Activated T-cell treated with anti-CD3 and anti-CD28 coated beads for 24 hours (primary cell): Measurements from ENCODE around the gene ADARB2.
"Not testable (repeated sequence)": the region's sequence is repeated elsewhere in the genome, so short reads cannot be mapped to it uniquely, and the experiment has no call there.

Experiments
- DNase-seq: peaks from one replicate; pipeline ENCODE4 v3.0.0-alpha.2; 2020; ENCODE audit warnings: low read depth

Gene ADARB2

DNA sequence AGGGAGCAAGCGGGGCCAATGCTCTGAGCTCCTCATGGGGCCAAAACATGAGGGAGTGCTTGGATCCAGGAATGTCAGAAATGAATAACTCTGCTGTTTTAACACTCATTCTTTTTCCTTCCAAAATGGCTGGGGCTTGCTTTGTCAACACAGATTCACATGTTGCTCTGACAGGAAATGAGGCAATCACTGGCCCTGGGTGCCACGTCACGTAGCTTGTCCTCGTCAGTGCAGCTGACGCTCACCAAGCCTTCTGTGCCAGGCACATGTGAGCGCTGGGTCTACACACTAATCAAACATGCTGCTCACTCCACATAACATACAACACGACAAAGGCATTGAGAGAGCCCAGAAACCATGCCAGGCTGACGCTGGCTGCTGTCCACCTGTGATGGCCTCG lies 482.2 kb downstream of the ADARB2 start:
- DNase-seq: no peak

DNA sequence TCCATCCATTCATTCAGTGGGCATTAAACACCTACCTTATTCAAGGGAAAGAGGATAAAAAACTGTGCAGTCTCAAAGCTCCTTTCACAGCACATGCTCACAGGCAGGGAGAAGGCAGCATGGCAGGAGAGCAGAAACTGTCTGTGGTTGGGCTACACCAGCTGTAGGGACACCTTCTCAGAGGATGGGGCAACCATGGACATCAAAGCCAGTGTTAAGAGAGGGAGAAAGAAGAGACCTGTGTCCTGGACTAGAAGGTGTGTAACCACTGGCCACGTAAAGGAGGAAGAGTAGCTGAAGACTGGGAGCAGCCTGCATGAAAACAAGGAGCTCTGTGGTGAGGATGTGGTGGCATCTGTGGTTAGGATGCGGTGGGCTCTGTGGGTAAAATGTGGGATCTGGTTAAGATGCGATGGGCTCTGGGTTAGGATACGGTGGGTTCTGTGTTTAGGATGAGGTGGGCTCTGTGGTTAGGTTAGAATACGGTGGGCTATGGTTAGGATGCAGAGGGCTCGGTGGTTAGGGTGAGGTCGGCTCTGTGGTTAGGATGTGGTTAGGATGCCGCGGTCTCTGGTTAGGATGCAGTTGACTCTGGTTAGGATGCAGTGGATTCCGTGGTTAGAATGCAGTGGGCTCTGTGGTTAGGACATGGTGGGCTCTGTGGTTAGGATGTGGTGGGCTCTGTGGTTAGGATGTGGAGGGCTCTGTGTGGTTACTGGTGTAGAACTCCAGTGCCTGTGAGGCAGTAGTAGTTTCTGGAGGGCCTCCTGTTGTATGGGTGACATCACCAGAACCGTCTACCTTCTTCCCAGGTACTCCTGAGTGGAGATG lies 483.6 kb downstream of the ADARB2 start:
- DNase-seq: no peak

DNA sequence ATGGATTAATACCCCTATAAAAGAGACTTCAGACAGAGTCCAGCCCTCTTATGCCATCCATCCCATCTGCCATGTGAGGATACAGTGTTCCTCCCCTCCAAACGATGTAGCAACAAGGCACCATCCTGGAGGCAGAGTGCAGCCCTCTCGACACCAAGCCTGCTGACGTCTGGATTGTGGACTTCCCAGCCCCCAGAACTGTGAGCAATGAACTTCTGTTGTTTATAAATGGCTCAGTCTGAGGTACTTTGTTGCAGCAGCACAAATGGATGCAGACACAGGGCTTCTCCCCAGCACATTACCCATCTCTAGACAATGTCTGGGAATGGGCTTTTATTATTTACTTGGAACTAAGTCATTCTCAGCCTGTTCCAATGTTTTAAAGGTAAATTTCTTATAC lies 485.6 kb downstream of the ADARB2 start:
- DNase-seq: no peak

DNA sequence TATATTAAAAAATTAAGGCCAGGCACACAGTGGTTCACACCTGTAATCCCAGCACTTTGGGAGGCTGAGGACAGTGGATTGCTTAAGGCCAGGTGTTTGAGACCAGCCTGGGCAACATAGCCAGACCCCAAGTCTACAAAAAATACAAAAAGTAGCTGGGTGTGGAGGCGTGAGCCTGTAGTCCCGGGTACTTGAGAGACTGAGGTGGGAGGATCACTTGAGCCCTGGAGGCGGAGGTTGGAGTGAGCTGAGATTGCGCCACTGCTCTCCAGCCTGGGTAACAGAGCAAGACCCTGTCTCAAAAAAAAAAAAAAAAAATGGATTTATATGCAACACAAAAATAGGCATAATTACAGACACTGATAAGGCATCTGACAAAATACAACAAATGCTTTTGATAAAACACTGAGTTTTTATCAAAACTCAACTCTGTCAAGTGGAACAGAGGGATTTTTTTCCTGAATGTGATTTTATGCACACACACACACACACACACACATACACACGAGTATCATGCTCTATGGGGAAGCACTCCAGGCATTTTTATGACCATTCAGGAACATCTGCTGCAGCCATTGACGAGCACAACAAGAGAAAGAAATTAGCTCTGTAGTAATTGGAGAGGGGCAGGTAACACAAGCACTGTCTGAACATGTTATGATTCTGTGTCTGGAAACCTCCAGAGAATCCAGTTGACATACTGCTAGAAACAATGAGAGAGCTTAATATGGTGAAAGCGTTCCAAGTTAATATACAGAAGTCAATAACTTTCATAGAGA lies 488.0 kb downstream of the ADARB2 start:
- DNase-seq: no peak

DNA sequence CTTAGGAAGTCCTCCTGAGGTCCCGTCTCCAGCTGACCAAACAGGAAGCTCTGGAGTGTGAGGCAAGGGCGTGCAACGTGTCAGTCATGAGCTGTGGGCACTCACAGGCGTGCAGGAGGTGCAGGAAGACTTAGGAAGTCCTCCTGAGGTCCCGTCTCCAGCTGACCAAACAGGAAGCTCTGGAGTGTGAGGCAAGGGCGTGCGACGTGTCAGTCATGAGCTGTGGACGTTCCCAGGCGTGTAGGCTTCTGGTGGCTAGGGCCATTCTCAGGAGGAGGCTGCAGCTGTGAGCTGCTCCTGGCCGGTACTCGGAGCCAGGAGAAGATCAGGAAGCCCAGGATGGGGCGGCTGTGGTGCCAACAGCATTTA lies 489.1 kb downstream of the ADARB2 start:
- DNase-seq: not testable (repeated sequence)

DNA sequence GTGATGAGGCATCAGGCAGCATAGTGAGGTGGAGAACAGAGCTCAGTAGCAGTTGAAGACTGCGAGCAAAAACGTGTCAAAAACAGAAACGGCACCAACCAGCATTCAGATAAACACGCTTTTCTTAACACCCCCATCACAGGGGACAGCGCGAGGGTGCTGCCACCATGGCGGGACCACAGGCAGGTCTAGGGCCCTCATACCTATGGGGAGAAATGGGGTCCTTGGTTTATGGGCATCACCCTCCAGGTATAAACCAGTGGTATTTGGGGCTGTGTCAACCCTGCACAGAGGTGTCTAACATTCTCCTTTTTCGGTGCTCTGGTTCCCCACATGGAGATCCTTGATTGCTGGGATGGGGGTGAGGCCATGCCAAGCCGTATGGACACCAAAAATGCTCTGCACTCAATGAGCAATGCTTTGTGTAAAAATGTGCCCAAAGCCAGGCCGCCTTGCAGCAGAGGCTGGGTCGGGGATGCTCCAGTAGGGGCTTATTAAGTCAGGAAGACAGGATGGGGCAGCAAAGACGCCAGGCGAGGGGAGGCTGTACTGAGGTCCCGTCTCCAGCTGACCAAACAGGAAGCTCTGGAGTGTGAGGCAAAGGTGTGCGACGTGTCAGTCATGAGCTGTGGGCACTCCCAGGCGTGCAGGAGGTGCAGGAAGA lies 489.6 kb downstream of the ADARB2 start:
- no peak for DNase-seq

DNA sequence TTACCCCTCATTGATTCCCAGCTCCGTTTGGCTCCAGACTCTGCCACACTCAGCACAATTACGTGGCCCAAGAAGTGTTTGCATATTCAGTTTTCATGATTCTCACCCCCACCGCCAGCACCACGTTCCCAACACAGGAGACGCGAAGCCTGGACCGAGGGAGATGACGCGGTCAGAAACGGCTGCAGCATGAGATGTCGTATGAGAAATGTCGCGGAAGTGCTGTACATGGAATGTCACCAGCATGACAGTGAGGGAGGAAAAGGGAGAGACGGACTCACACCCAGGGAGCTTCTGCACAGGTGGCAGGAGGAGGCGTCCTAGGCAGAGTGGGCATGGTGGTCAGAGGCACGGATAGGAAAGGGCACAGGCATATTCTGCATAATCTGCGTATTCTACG lies 492.8 kb downstream of the ADARB2 start:
- DNase-seq: no peak

DNA sequence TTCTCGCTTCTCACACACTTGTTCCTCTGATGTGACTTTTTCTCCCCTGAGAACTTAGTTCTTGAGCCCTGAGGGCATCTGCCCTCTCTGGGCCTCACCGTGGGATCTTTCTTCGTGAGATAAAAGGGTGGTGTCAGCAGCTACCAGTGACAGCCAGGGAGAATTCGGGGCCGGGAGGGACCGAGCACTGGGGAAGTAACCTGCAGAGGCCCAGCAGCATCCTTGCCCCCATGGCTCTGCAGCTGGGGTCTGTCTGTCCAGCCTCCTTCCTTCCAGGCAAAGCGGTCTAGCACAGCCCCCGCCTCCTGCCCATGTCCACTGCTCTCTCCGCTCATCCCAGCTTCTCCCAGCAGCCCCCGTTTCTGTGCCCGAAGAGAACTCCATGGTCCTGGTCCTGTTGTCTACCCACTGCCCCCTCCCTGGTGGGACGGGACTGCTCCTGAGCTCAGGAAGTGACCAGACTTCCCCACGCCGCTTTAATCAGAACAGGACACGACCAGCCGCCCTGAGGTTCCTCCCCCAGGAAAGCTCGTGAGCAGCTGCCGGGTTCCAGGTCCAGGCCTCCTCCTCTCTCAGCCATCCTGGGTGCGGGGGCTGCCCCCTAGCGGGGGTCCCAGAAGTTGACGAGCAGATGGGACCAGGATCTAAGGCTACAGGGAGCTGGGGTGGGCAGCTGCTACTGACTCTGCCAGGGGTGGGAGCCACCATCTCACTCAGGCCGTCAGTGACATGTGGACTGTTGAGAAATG lies 493.7 kb downstream of the ADARB2 start:
- DNase-seq: no peak

DNA sequence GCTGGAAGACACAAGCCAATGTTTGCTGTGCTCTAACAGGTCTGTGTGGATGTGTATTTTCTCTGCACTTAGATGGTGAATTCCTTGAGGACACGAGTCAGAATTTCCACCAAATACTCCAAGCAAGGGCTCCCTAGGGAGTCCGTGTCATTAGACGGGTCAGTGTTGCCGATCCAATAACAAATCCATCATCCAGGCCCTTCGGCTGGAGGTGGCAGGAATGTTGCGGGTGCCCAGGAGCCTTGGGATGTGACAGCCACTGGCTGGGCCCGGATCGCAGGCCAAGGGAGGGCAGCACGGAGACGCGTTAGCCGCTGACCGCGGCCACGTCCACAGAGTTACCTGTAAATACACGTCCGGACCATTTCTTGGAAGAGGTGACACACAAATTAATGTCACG lies 494.4 kb downstream of the ADARB2 start:
- DNase-seq: no peak

DNA sequence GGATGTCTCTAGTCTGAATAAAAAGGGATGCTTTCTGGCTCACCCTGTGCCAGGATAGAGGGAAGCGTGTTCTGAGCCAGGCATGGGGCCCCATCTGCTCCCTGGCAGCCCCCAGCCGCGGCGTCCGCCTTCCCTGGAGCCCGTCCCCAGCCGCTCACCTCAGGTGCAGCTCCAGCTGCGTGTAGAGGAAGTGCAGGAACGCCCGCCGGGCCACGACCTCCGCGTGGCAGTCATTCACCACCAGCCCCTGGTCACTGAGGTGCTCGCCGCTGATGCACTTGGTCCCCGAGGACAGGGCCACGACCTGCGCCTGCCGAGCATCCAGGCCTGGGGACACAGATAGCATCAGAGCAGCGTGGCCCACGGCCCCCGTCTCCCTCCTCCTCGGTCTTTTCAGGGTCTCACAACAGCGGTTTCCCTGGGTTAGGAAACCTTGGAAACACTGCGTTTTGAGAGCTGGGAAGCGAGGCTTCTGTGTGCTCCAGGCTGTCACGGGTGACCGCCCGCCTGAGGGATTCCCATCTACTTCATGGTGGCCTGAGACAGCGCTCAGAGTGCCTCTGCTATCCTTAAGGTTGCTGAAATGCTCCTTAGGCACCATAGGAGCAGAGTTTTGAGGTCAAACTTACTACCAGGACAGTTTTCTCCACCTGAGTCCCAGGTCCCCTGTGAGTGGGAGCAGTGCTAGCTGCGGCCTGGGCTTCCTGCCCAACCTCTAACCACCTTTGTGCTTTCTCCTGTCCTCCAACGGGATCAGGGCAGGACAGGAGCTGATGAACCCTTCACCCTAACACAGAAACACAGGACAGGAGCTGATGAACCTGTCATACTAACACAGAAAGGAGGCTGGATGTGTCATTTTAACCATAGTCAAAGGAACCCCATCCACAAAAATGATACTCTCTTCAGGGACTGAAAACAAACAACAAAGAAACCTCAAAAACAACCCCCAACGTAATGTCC lies 495.1 kb downstream of the ADARB2 start:
- no peak for DNase-seq

DNA sequence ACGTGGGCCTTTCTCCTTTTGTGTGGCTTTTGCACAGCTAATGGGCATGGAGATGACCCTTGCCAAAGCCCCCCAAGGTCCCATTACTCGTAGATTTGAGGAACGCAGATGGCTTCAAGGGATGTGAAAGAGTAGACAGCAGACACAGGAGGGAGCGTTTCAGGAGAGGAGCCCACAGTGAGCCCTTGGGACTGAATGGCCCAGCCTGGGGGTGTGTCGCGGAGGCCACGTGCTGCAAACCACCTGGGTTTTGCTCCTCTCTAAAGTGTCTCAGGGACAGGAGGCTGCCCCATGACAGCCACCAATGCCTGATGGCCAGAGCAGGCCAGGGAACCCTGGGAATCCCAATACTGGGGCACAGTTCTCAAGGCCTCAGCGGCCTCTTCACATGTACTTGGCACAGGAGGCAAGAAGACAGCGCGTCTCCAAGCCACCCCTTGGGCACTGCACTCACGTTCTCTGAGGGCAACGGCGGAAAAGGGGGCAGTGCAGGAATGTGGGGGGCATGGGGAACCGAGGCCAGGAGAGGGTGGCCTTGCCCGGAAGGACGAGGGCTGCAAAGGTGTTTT lies 495.9 kb downstream of the ADARB2 start:
- DNase-seq: no peak

DNA sequence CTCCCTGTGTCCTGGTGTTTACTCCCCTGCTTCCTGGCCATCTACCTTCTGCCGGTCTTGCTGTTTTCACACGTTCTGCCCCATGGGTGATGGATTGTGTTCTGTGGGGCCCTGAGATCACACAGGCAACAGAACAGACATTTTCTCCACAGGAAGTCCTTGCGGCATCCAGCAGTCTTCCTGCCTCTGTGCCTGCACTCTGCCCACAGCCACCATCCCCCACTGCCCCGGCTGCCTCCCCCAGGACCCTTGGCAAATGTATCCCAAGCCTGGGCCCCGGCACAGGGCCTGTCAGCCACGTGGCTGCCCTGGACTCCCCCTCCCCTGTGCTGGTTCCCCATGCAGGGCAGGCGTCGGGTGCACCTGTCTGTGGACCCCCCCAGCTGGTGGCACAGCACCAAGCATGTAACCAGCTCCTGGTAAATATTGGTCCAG lies 497.0 kb downstream of the ADARB2 start:
- DNase-seq: no peak

DNA sequence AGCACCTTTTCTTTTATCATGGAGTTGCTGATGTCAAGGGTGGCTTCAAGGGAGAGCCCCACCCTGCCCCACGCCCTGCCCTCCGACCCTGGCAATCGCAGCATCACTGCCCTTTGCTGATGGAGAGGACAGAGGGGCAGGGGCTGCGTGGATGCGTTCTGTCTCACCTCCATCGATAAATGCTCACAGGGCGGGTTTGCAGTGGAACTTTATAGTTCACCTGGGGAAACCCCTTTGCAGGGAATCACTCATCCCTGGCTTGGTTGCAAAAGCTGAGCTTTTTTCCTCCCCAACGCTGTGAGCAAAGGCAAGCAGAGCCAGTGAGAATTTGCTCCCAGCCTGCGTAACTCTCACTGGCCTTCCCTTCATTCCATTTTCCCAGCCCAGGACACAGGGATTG lies 504.3 kb downstream of the ADARB2 start:
- DNase-seq: no peak

DNA sequence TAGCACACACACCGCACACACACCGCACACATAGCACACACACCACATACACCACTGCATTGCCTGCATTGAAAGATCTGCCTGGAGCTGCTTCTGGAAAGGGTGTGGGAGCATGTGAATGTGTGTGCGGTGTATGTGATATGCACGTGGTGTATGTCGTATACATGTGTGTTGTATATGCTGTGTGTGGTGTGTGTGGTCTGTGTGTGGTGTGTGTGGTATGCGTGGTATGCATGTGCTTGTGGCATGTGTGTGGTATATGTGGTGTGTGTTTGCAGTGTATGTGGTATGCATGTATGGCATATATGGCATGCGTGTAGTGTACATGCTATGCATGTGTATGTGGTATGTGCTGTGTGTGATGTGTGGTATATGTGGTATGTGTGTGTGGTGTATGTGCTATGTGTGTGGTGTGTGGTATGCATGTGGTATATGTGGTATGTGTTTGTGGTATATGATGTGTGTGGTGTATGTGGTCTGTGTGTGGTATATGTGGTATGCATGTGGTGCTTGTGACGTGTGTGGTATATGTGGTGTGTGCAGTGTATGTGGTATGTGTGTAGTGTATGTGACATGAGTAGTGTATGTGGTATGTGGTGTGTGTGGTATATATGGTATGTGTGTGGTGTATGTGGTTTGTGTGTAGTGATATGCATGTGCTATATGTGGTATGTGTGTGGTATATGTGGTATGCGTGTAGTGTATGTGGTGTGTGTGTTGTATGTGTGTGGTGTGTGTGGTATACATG lies 505.0 kb downstream of the ADARB2 start:
- no peak for DNase-seq

DNA sequence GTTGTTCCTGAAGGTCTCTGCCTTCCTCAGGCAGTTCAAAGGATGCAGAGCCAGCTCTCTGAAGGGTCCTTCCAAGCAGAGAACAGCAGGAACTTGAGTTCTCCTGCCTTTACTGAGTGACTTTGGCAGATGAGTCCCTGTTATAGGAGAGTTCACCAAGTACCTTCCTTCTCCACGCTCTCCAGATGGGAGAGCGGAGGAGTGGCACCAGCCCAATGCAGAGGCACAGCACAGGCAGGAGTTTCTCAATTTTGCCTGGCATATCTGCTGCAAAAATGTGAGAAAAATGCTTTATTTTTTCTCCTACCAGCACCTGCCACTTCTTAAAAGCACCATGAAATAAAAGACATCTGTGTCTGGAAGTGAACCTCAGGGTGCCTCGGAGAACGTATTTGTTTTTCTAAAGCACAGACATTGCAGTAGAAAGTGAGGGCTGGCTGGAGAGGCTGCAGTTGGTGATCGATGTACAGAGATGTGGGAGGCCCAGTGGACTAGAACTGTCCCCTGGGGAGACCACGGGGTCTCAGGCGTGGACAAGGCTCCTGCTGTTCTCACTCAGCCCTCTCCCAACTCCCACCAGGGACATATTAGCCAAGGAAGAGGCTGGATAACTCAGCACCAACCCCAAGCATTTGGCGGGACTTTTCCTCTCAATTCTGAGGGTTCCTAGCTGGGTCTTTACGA lies 506.6 kb downstream of the ADARB2 start:
- no peak for DNase-seq

DNA sequence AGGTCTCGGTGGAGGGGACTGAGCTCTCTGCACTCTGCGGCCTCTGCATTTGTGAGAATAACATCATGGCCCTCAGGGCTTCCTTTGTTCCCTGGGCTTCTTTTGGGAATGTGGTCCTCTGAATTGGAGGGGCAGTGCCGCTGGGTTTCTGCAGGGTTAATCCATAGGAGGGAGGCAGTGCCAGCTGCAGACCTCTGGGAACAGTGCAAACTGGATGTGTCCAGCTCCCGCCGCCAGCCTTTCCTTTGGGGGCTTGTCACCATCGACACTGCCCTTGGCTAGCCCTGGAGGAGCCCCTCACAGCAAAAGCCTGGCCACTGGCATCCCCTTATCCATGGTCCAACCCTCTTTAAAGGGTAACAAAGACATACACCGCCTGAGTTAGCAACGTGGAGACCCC lies 507.2 kb downstream of the ADARB2 start:
- no peak for DNase-seq

DNA sequence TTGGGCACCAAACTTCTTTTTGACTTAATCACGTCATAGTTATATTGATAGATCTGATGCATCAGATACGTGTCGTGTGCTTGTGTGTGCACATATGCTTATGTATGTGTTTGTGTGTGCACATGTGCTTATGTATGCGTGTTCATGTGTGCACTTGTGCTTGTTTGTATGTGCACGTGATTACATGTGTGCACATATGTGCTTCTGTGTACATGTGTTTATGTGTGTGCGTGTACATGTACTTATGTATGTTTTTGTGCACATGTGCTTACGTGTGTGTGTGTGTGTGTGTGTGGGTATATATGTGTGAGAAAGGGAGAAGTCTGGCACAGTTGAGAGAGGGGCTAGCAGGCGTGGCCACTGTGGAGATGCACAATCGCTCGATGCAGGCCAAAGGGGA lies 507.8 kb downstream of the ADARB2 start:
- DNase-seq: no peak

DNA sequence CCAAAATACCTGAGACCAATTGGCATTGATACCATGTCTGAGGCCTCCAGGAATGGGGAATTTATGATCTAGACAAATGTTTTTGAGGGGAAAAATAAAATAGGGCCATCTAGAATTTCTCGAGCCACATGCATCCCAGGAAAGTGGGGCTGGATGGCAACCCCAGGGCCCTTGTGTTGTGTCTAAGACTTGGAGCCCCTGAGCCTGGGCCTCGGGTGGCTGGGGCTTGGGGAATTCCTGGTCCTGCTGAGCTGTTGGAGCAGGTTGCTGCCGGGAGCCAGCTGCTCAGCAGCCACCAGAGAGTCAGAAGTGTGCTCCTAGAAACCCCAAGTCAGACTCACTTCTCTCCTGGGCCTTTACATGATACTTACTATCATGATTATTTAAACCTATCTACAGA lies 508.2 kb downstream of the ADARB2 start:
- no peak for DNase-seq

DNA sequence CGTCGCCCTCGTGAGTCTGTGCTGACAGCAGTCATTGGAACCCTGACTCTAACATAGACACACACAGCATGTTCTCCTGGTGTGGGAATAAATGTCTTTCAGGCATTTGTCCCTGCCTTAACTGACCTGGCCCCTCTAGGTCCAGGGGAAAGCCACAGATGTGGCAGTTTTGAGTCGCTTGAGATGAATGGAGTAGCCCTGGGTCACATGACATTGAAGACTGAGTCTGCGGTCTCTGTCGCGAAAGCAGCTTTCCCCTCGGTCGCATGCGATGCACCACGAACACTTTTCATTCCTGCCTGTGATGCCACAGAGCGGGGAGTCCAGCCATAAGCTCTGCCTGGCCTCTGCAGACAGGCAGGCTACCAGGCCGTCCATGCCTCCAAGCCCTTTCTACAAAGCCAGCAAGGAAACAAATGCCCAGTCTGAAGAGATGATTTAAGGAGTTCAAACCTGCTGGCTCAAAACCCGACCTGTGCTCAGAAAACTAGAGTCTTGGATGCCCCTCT lies 508.8 kb downstream of the ADARB2 start:
- no peak for DNase-seq
